Fibroblast of gingiva (primary cell): ENCODE measurements around the gene MUC5AC.
"Not testable (repeated sequence)": the region's sequence is repeated elsewhere in the genome, so short reads cannot be mapped to it uniquely, and the experiment has no call there.

Experiments used
- DNase-seq: peaks from one replicate; pipeline ENCODE4 v3.0.0-alpha.2; 2011; ENCODE audit warnings: low read depth

MUC5AC gene

DNA sequence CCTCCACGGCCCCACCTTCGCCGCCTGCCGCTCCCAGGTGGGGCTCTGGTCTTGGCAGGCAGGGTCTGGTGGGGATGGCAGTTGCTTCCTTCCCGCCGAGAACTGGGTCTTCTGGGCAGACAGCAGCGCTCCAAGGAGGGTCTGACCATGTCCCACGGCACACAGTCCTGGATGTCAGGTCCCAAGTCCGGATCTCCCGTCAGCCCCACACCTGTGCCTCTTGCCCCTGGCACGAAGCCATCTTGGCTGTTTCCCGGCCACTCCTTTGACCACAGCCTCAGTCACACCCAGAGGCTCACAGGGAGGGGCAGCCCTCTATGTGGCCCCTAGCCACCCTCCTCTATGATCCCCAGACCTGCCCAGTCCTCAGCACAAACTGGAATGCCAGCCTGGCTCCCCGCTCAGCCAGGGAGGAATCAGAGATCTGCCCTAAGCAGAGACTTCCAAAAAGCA is 79.4 kb downstream of the MUC5AC start:
- DNase-seq, result no peak

GRCh38 chr11:1237851-1238250 is 80.1 kb downstream of the MUC5AC start:
- no peak for DNase-seq

GRCh38 chr11:1238767-1239595 is 81.2 kb downstream of the MUC5AC start:
- no peak for DNase-seq

DNA sequence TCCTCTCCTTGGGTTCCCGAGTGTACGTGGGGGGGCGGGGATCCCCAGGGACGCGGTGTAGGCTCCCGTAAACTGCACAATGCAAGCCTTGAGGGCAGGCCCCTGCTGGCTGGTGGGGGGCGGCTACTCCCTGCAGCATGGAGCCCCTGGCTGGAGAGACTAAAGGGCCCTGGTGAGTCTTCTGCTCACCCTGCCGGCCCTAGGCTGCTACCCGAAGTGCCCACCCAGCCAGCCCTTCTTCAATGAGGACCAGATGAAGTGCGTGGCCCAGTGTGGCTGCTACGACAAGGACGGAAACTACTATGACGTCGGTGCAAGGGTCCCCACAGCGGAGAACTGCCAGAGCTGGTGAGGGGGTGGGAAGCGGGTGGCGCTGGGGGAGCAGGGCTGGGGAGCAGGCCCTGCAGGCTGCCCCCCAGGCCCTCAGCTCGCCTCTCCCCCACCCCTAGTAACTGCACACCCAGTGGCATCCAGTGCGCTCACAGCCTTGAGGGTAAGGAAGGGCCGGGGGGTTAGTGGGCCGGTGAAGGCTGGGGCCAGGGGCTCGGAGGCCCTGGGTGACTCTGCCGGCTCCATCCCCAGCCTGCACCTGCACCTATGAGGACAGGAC is 81.9 kb downstream of the MUC5AC start:
- no peak for DNase-seq

DNA sequence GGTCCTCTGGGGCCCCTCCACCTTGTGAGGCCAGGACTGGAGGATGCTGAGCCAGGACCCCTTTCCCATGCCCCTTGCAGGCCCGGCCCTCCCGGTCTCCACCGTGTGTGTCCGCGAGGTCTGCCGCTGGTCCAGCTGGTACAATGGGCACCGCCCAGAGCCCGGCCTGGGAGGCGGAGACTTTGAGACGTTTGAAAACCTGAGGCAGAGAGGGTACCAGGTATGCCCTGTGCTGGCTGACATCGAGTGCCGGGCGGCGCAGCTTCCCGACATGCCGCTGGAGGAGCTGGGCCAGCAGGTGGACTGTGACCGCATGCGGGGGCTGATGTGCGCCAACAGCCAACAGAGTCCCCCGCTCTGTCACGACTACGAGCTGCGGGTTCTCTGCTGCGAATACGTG is 83.0 kb downstream of the MUC5AC start:
- DNase-seq, result no peak

GRCh38 chr11:1241706-1242105 is 84.0 kb downstream of the MUC5AC start:
- DNase-seq, result no peak

GRCh38 chr11:1242289-1242688 is 84.5 kb downstream of the MUC5AC start:
- no peak for DNase-seq

- not testable (repeated sequence) for DNase-seq
These were observed 85.0 kb downstream of the MUC5AC start for GRCh38 chr11:1242751-1243150.

- DNase-seq, result not testable (repeated sequence)
These were observed 85.8 kb downstream of the MUC5AC start for GRCh38 chr11:1243521-1243920.

- not testable (repeated sequence) for DNase-seq
These were observed 86.8 kb downstream of the MUC5AC start for GRCh38 chr11:1244557-1244956.

- not testable (repeated sequence) for DNase-seq
These were observed 88.0 kb downstream of the MUC5AC start for GRCh38 chr11:1245717-1246116.

DNA sequence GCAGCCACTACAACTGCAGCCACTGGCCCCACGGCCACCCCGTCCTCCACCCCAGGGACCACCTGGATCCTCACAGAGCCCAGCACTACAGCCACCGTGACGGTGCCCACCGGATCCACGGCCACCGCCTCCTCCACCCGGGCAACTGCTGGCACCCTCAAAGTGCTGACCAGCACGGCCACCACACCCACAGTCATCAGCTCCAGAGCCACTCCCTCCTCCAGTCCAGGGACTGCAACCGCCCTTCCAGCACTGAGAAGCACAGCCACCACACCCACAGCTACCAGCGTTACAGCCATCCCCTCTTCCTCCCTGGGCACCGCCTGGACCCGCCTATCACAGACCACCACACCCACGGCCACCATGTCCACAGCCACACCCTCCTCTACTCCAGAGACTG is 88.5 kb downstream of the MUC5AC start:
- DNase-seq, result not testable (repeated sequence)

GRCh38 chr11:1247026-1247425 is 89.3 kb downstream of the MUC5AC start:
- not testable (repeated sequence) for DNase-seq

DNA sequence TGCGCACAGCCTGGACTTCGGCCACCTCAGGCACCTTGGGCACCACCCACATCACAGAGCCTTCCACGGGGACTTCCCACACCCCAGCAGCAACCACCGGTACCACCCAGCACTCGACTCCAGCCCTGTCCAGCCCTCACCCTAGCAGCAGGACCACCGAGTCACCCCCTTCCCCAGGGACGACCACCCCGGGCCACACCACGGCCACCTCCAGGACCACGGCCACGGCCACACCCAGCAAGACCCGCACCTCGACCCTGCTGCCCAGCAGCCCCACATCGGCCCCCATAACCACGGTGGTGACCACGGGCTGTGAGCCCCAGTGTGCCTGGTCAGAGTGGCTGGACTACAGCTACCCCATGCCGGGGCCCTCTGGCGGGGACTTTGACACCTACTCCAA is 91.2 kb downstream of the MUC5AC start:
- DNase-seq, result not testable (repeated sequence)

DNA sequence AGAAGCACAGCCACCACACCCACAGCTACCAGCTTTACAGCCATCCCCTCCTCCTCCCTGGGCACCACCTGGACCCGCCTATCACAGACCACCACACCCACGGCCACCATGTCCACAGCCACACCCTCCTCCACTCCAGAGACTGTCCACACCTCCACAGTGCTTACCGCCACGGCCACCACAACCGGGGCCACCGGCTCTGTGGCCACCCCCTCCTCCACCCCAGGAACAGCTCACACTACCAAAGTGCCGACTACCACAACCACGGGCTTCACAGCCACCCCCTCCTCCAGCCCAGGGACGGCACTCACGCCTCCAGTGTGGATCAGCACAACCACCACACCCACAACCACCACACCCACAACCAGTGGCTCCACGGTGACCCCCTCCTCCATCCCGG is 92.7 kb downstream of the MUC5AC start:
- DNase-seq, result not testable (repeated sequence)
